ENCODE data around the gene MINK1. TPM values are rescaled to one million over a fixed set of nuclear protein-coding genes. Genes with fewer than 3 reads are reported as not detected.

MINK1 gene
- total and polyA plus RNA-seq, 10 of the 15 experiments (the other 5 are each of a cell fraction or from before 2014, with no cell fraction given): 0.08 to 55.6 (median 15.0) TPM

GRCh38 chr17:4808378-4808767 is 24.8 kb upstream of the MINK1 start:
- no peaks in the 10 kb centered on the region for H3K79me2 ChIP-seq (ENCODE audit: control insufficient read depth, insufficient read depth, low read length)
- in situ Hi-C loops (cut with MboI): no loop called here
- ATAC-seq (no peak), FAIRE-seq (no peak), DNase-seq (ENCODE audit: low read depth, low spot score) (no peak)
- BruUV-seq (replicated peaks): no TSS peak
- TF ChIP-seq ZNF622 (IDR thresholded peaks at IDR 0.05) (no peak), NBN (IDR thresholded peaks at IDR 0.05) (no peak), NFXL1 (IDR thresholded peaks at IDR 0.05; ENCODE audit: borderline replicate concordance) (no peak), SIX5 (IDR thresholded peaks at IDR 0.05; ENCODE audit: low read depth, low read length, severe bottlenecking) (no peak), HDGF (IDR thresholded peaks at IDR 0.05) (no peak), HDAC2 (IDR thresholded peaks at IDR 0.05) (no peak), TAF1 (IDR thresholded peaks at IDR 0.05; ENCODE audit: borderline replicate concordance, low read depth, low read length) (no peak)
- no peaks in the 10 kb centered on the region for H4K20me1 ChIP-seq (ENCODE audit: control insufficient read depth, insufficient read depth)
- no peak overlapping the region for H3K4me3 ChIP-seq
- POLR2A ChIA-PET: no interaction called here
- H3K27me3 ChIP-seq (replicated peaks in 1 of 2; ENCODE audit: control insufficient read depth in 2 of 2, insufficient read depth in 2 of 2, low read length in 1 of 2): no peaks in the 10 kb centered on the region
- H2AFZ ChIP-seq (ENCODE audit: control insufficient read depth, low read depth, low read length): no peak overlapping the region
- H3K27ac ChIP-seq (ENCODE audit: control insufficient read depth, insufficient read depth): no peak overlapping the region
- intact Hi-C loops (cut with micrococcal nuclease; ENCODE audit: unreplicated experiment): no loop called here
- CTCF ChIA-PET: no interaction called here
- no peaks in the 10 kb centered on the region for H3K9me3 ChIP-seq (replicated peaks; ENCODE audit: control insufficient read depth, insufficient read depth, low read length)
- no peak overlapping the region for H3K4me2 ChIP-seq (ENCODE audit: control insufficient read depth, insufficient read depth)
- peaks cover 4% of the 10 kb centered on the region for H3K4me1 ChIP-seq (ENCODE audit: control insufficient read depth, insufficient read depth, low read length)
- WGBS (ENCODE audit: insufficient coverage, insufficient replicate concordance, low lambda C conversion rate, missing lambda C conversion rate): 67% methylated on average over 6 of the region's 6 CpGs
- RAD21 ChIA-PET (ENCODE audit: unreplicated experiment): no interaction called here
- no peak overlapping the region for H3K9ac ChIP-seq (ENCODE audit: control insufficient read depth, insufficient read depth, low read length)
- no peaks in the 10 kb centered on the region for H3K36me3 ChIP-seq (ENCODE audit: control insufficient read depth in 2 of 2, insufficient read depth in 2 of 2, low read length in 1 of 2)
- SMC1A ChIA-PET (ENCODE audit: uncharacterized antibody, unreplicated experiment): interaction anchor here (1.2 kb wide), 1 partner anchor 18 kb away, joined by 3 read pairs; no protein-coding TSS in a partner anchor

DNA sequence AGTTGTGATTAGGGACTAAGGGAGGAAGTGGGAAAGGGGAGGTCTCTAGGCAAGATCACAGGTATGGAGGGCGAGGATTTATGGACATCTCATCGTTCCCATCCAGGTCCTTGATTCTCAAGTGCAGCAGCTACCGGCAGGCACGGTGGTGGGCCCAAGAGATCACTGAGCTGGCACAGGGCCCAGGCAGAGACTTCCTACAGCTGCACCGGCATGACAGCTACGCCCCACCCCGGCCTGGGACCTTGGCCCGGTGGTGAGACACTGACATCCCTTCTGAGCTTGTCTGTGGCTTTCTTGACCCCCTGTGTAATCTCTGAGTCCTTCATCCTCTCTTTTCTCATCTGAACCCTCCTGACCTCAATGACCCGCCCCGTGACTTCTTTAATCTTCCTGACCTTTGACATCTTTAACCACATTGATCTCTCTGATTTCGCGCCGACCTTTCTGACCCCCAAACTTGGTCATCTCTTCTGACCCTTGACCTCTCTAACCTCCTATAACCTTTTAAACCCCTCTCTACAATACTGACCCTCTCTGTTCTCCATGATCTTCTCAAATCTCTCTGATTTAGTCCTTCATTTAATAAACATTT is 22.3 kb upstream of the MINK1 start:
- Histone ChIP-seq H3K4me1 (ENCODE audit: control insufficient read depth, insufficient read depth, low read length) (peaks cover 4% of the 10 kb centered on the region), H4K20me1 (ENCODE audit: control insufficient read depth, insufficient read depth) (no peaks in the 10 kb centered on the region), H3K4me3 (no peak overlapping the region), H3K27ac (ENCODE audit: control insufficient read depth, insufficient read depth) (no peak overlapping the region), H3K79me2 (ENCODE audit: control insufficient read depth, insufficient read depth, low read length) (no peaks in the 10 kb centered on the region), H3K36me3 (ENCODE audit: control insufficient read depth in 2 of 2, insufficient read depth in 2 of 2, low read length in 1 of 2) (no peaks in the 10 kb centered on the region), H3K9ac (ENCODE audit: control insufficient read depth, insufficient read depth, low read length) (no peak overlapping the region), H2AFZ (ENCODE audit: control insufficient read depth, low read depth, low read length) (no peak overlapping the region), H3K9me3 (replicated peaks; ENCODE audit: control insufficient read depth, insufficient read depth, low read length) (no peaks in the 10 kb centered on the region), H3K27me3 (replicated peaks in 1 of 2; ENCODE audit: control insufficient read depth in 2 of 2, insufficient read depth in 2 of 2, low read length in 1 of 2) (no peaks in the 10 kb centered on the region), H3K4me2 (ENCODE audit: control insufficient read depth, insufficient read depth) (no peak overlapping the region)
- ChIA-PET RAD21 (ENCODE audit: unreplicated experiment) (no interaction called here), CTCF (no interaction called here), POLR2A (no interaction called here), SMC1A (ENCODE audit: uncharacterized antibody, unreplicated experiment) (no interaction called here)
- 80% methylated on average over 13 of the region's 13 CpGs for WGBS (ENCODE audit: insufficient coverage, insufficient replicate concordance, low lambda C conversion rate, missing lambda C conversion rate)
- FAIRE-seq (no peak), DNase-seq (ENCODE audit: low read depth, low spot score) (no peak), ATAC-seq (no peak)
- in situ Hi-C loops (cut with MboI): no loop called here
- no peak for TF ChIP-seq NBN (IDR thresholded peaks at IDR 0.05)
- no peak for TF ChIP-seq SPI1 (IDR thresholded peaks at IDR 0.05; ENCODE audit: borderline replicate concordance, insufficient read depth, low read depth, low read length)
- TF ChIP-seq NFYA (IDR thresholded peaks at IDR 0.05; ENCODE audit: borderline replicate concordance, low read depth, low read length): no peak
- no peak for TF ChIP-seq CUX1 (IDR thresholded peaks at IDR 0.05; ENCODE audit: insufficient replicate concordance, low read depth, low read length)
- no peak for TF ChIP-seq ZBED1 (IDR thresholded peaks at IDR 0.05; ENCODE audit: borderline replicate concordance)
- no TSS peak for BruUV-seq (replicated peaks)
- intact Hi-C loops (cut with micrococcal nuclease; ENCODE audit: unreplicated experiment): no loop called here
